ENCODE measurements around the gene PRDM5. TPM values are rescaled to one million over a fixed set of nuclear protein-coding genes. Genes with fewer than 3 reads are reported as not detected.
"Not testable (repeated sequence)": the region's sequence is repeated elsewhere in the genome, so short reads cannot be mapped to it uniquely, and the experiment has no call there.

PRDM5 gene
- total RNA-seq, 1 donor from 2014 or later: not detected

GRCh38 chr4:120659616-120660170 lies 262.8 kb downstream of the PRDM5 start:
- Mint-ChIP-seq H3K27ac (no peak overlapping the region), H3K36me3 (ENCODE audit: low read depth) (no peaks in the 10 kb centered on the region), H3K9me3 (no peaks in the 10 kb centered on the region), H3K27me3 (ENCODE audit: low read depth) (peaks cover 11% of the 10 kb centered on the region), H3K4me3 (ENCODE audit: low read depth) (no peak overlapping the region), H3K4me1 (ENCODE audit: low read depth) (peaks cover 1% of the 10 kb centered on the region)
- intact Hi-C loops (cut with micrococcal nuclease): no loop called here
- DNase-seq (ENCODE audit: low spot score): no peak

GRCh38 chr4:120658772-120659171 lies 263.8 kb downstream of the PRDM5 start:
- intact Hi-C loops (cut with micrococcal nuclease): no loop called here
- Mint-ChIP-seq H3K36me3 (ENCODE audit: low read depth) (no peaks in the 10 kb centered on the region), H3K9me3 (no peaks in the 10 kb centered on the region), H3K4me1 (ENCODE audit: low read depth) (peaks cover 1% of the 10 kb centered on the region), H3K4me3 (ENCODE audit: low read depth) (no peak overlapping the region), H3K27me3 (ENCODE audit: low read depth) (peaks cover 11% of the 10 kb centered on the region), H3K27ac (no peak overlapping the region)
- DNase-seq (ENCODE audit: low spot score): no peak

GRCh38 chr4:120653804-120654573 lies 268.5 kb downstream of the PRDM5 start:
- H3K27me3 Mint-ChIP-seq (ENCODE audit: low read depth): peaks cover 4% of the 10 kb centered on the region
- H3K36me3 Mint-ChIP-seq (ENCODE audit: low read depth): no peaks in the 10 kb centered on the region
- H3K4me3 Mint-ChIP-seq (ENCODE audit: low read depth): no peak overlapping the region
- H3K9me3 Mint-ChIP-seq: no peaks in the 10 kb centered on the region
- intact Hi-C loops (cut with micrococcal nuclease): no loop called here
- peaks cover 1% of the 10 kb centered on the region for H3K4me1 Mint-ChIP-seq (ENCODE audit: low read depth)
- DNase-seq (ENCODE audit: low spot score): no peak
- no peak overlapping the region for H3K27ac Mint-ChIP-seq

GRCh38 chr4:120648336-120648735 lies 274.2 kb downstream of the PRDM5 start:
- H3K9me3 Mint-ChIP-seq; intact Hi-C loops (cut with micrococcal nuclease); H3K27ac Mint-ChIP-seq; H3K4me3 Mint-ChIP-seq (ENCODE audit: low read depth); DNase-seq (ENCODE audit: low spot score); H3K4me1 Mint-ChIP-seq (ENCODE audit: low read depth); H3K36me3 Mint-ChIP-seq (ENCODE audit: low read depth); H3K27me3 Mint-ChIP-seq (ENCODE audit: low read depth): not testable (repeated sequence)

Other genes starting within 250 kb of the PRDM5 start
- gene NDNF, start 149.8 kb upstream of the PRDM5 start, total RNA-seq: 0.55 and 0.78 TPM in 2 replicates
- 9.2 TPM in 2 replicates for gene TNIP3, start 241.6 kb upstream of the PRDM5 start, total RNA-seq